KMS-11 (cell line): ENCODE results near the gene LHX3.

ENCODE experiments used
- H2AFZ ChIP-seq: fragments of 200-600 bp; sonication (generic); 2 replicates; pipeline ENCODE4 v1.6.1; 2016; ENCODE audit warnings: antibody characterized with exemption, mixed run types, low read depth
- H3K27ac ChIP-seq: fragments of 200-600 bp; sonication (generic); 2 replicates; pipeline ENCODE4 v1.6.1; 2016; ENCODE audit warnings: mild to moderate bottlenecking, mixed run types
- H3K27me3 ChIP-seq: fragments of 200-600 bp; sonication (generic); 2 replicates; pipeline ENCODE4 v1.6.1; 2017; ENCODE audit warnings: mild to moderate bottlenecking, low read depth, mixed run types, moderate library complexity; ENCODE audit not compliant: insufficient read depth
- H3K36me3 ChIP-seq: fragments of 200-600 bp; sonication (generic); 2 replicates; pipeline ENCODE4 v1.6.1; 2017; ENCODE audit warnings: mild to moderate bottlenecking, mixed run types; ENCODE audit not compliant: insufficient read depth
- H3K4me1 ChIP-seq: fragments of 200-600 bp; sonication (generic); 2 replicates; pipeline ENCODE4 v1.6.1; 2016; ENCODE audit warnings: mild to moderate bottlenecking, low read depth, mixed run types; ENCODE audit not compliant: poor library complexity, severe bottlenecking
- H3K4me2 ChIP-seq: fragments of 200-600 bp; sonication (generic); 2 replicates; pipeline ENCODE4 v1.7.0; 2016; ENCODE audit warnings: mild to moderate bottlenecking, mixed run types
- H3K4me3 ChIP-seq: fragments of 200-600 bp; sonication (generic); IDR thresholded peaks from 2 replicates; pipeline ENCODE4 v1.6.1; 2017; ENCODE audit warnings: low read depth, low read length, mixed read lengths; ENCODE audit not compliant: insufficient read depth
- H3K79me2 ChIP-seq: fragments of 200-600 bp; sonication (generic); 2 replicates; pipeline ENCODE4 v1.6.1; 2016; ENCODE audit warnings: low read depth, mixed run types; ENCODE audit not compliant: insufficient read depth
- H3K9ac ChIP-seq: fragments of 200-600 bp; sonication (generic); 2 replicates; pipeline ENCODE4 v1.6.1; 2016; ENCODE audit warnings: mild to moderate bottlenecking, mixed run types
- H4K20me1 ChIP-seq: fragments of 200-600 bp; sonication (generic); 2 replicates; pipeline ENCODE4 v1.6.1; 2016; ENCODE audit warnings: mild to moderate bottlenecking, mixed run types; ENCODE audit not compliant: insufficient read depth
- TF ChIP-seq, protein P1 (sequence below): fragments of 200-600 bp; sonication (generic); conservative IDR thresholded peaks from 2 replicates; pipeline ENCODE4 v1.6.1; 2017; ENCODE audit warnings: low read depth, mild to moderate bottlenecking, antibody characterized with exemption, low read length, moderate library complexity, mixed read lengths

The LHX3 gene

DNA sequence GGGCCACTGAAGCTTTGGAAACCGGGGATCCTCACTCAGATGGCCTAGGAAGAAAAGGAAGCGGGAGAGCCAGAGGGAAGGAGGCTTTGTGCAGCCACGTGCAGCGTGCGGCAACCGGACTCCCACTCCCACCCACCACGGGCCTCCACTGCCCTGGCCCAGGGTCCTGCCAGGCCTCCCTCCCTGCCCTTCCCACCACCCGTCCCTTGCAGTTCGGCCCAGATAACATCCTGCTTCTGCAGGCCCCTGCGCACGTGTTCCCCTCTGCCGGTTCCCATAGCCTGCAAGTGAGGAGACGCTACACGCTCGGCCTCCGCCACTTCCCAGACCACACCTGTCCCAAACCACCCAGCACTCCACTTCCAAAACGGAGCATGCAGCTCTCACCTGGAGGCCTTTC lies 4.3 kb upstream of the LHX3 start:
- Histone ChIP-seq H3K36me3 (no peaks in the 10 kb centered on the region), H3K27ac (no peak overlapping the region), H3K4me1 (peaks cover 50% of the 10 kb centered on the region), H3K4me3 (no peak overlapping the region), H3K9ac (no peak overlapping the region), H2AFZ (no peak overlapping the region), H4K20me1 (no peaks in the 10 kb centered on the region), H3K79me2 (no peaks in the 10 kb centered on the region), H3K4me2 (peak overlapping the region; percentile 21; the same call in 1 of the 2 replicates), H3K27me3 (no peaks in the 10 kb centered on the region)
- TF ChIP-seq, protein P1, sequence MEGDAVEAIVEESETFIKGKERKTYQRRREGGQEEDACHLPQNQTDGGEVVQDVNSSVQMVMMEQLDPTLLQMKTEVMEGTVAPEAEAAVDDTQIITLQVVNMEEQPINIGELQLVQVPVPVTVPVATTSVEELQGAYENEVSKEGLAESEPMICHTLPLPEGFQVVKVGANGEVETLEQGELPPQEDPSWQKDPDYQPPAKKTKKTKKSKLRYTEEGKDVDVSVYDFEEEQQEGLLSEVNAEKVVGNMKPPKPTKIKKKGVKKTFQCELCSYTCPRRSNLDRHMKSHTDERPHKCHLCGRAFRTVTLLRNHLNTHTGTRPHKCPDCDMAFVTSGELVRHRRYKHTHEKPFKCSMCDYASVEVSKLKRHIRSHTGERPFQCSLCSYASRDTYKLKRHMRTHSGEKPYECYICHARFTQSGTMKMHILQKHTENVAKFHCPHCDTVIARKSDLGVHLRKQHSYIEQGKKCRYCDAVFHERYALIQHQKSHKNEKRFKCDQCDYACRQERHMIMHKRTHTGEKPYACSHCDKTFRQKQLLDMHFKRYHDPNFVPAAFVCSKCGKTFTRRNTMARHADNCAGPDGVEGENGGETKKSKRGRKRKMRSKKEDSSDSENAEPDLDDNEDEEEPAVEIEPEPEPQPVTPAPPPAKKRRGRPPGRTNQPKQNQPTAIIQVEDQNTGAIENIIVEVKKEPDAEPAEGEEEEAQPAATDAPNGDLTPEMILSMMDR: no peak

DNA sequence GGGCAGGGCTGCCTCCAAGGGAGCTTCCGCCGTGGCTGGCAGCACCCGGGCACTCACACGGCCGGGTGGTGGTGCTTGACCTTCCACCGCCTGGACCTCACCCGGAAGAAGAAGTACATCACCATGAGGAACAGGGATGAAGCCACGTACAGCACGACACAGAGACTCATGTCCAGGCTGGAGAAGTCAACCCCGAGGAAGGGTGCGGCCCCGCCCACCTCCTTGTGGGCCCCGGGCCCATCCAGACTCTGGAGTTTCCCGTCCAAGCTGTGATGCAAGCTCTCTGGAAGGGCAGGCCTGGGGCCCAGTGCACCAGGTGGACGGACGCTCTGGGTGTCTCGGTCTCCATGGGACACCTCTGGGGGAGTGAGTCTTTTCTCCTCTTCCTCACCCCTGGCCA lies 3.7 kb upstream of the LHX3 start:
- no peaks in the 10 kb centered on the region for H3K36me3 ChIP-seq
- peak overlapping the region; percentile 23; the same call in 1 of the 2 replicates for H3K4me2 ChIP-seq
- peaks cover 50% of the 10 kb centered on the region for H3K4me1 ChIP-seq
- TF ChIP-seq, protein P1: no peak
- H3K27me3 ChIP-seq: no peaks in the 10 kb centered on the region
- no peak overlapping the region for H3K4me3 ChIP-seq
- H3K79me2 ChIP-seq: no peaks in the 10 kb centered on the region
- peak overlapping the region; percentile 3; the same call in 1 of the 2 replicates for H3K27ac ChIP-seq
- H2AFZ ChIP-seq: no peak overlapping the region
- no peaks in the 10 kb centered on the region for H4K20me1 ChIP-seq
- no peak overlapping the region for H3K9ac ChIP-seq

DNA sequence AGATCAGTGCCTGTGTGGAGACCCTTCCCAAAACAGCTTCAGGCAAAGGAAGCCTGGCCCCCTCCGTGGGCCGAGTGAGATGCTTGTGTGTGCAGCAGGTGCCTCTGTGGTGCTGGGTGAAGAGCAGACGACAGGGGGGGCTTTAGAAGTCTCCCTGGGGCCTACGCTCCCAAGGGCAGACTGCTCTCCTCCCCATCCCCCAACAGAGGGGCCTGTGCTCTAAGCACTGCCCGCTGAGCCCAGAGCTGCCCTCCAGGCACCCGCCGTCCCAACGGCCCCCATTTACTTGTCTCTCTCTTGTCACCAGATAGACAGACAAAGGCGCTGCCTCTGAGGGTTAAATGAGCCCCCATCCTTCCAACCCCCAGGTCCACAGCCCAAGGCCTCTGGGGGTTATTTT lies 2.7 kb upstream of the LHX3 start:
- H3K36me3 ChIP-seq: no peaks in the 10 kb centered on the region
- no peak overlapping the region for H3K4me3 ChIP-seq
- H3K4me2 ChIP-seq: peak overlapping the region; percentile 72
- peaks cover 50% of the 10 kb centered on the region for H3K4me1 ChIP-seq
- no peaks in the 10 kb centered on the region for H3K27me3 ChIP-seq
- H3K79me2 ChIP-seq: no peaks in the 10 kb centered on the region
- TF ChIP-seq, protein P1: no peak
- no peak overlapping the region for H2AFZ ChIP-seq
- no peaks in the 10 kb centered on the region for H4K20me1 ChIP-seq
- H3K9ac ChIP-seq: no peak overlapping the region; the same call in 1 of the 2 replicates
- H3K27ac ChIP-seq: peak overlapping the region; percentile 75

DNA sequence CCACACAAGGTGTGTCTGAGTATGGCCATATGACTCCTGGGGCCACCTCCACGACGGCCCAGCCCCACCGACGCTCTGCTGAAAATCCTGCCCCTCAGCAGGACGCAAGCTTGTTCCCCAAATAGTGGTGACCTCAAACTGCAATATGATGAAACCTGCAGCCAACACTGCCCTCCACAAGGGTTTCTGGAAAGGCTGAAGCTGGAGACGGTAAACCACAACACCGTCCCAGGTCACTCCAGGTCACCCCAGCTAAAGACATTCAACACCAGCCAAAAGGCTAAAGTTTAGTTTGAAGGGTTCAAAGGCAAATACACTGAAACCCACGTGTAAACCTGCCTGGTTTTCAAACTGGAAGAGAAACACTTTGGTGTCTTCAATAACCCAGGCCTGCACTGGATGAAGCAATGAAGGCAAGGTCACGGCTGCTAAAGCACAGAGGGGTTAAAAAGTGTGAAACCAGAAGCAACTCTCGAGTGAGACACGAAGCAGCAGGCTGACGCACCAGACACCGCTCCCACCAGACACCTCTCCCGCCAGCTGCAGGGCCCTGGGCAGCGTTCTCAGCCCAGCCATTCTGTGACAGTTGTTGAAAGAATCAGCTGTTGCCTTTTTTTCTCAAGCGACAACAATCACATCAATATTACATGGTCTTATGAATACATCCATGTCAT lies 1.8 kb upstream of the LHX3 start:
- H2AFZ ChIP-seq: no peak overlapping the region
- no peak overlapping the region for H3K4me3 ChIP-seq
- H3K79me2 ChIP-seq: no peaks in the 10 kb centered on the region
- H3K9ac ChIP-seq: peak overlapping the region; percentile 14; the same call in 1 of the 2 replicates
- TF ChIP-seq, protein P1: no peak
- no peaks in the 10 kb centered on the region for H4K20me1 ChIP-seq
- peaks cover 50% of the 10 kb centered on the region for H3K4me1 ChIP-seq
- H3K27me3 ChIP-seq: peaks cover 4% of the 10 kb centered on the region; the same call in 1 of the 2 replicates
- H3K4me2 ChIP-seq: peak overlapping the region; percentile 72
- peak overlapping the region; percentile 75 for H3K27ac ChIP-seq
- no peaks in the 10 kb centered on the region for H3K36me3 ChIP-seq
